ENCODE results near the gene OSMR. TPM values are rescaled to one million over a fixed set of nuclear protein-coding genes. Genes with fewer than 3 reads are reported as not detected.

Gene OSMR
- total and polyA plus RNA-seq, 9 of the 15 experiments (the other 6 are each of a cell fraction or from before 2014, with no cell fraction given) = 0.18 to 1.7 (median 0.94) TPM

DNA sequence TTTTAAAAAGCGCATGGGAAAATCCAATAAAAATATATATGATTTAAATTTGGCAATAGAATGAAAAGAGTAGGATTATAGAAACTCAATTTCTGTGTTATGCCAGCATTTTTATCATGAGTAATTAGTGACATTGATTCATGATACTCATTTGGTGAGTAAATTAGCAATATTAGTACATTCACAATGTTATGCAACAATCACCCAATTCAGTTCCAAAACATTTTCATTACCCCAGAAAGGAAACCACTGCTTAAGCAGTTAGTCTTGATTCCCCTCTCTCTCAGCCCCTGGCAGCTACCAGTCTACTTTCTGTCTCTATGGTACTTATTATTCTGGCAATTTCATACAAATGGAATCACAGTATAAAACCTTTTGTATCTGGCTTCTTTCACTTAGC, 27.0 kb downstream of the OSMR start:
- intact Hi-C loops (cut with micrococcal nuclease) = no loop called here
- BruUV-seq (replicated peaks) = no TSS peak
- Histone ChIP-seq H3K4me3 (no peak overlapping the region), H3K36me3 (ENCODE audit: control insufficient read depth, insufficient read depth, low read length) (no peaks in the 10 kb centered on the region), H3K27ac (ENCODE audit: extremely low read depth, low read depth, low read length) (no peak overlapping the region), H3K79me2 (ENCODE audit: control insufficient read depth, insufficient read depth, low read length) (no peaks in the 10 kb centered on the region), H3K9ac (ENCODE audit: insufficient read depth in 1 of 2, low read depth in 2 of 2, low read length in 2 of 2) (no peak overlapping the region), H3K9me1 (ENCODE audit: control insufficient read depth, insufficient read depth, low read length) (no peaks in the 10 kb centered on the region), H3K4me1 (replicated peaks in 1 of 2; ENCODE audit: control insufficient read depth in 2 of 2, insufficient read depth in 2 of 2, low read length in 2 of 2) (peaks cover 0 to 4% of the 10 kb centered on the region in 2 experiments; a peak in 2 of 5 replicates), H3K9me3 (replicated peaks; ENCODE audit: control insufficient read depth, insufficient read depth, low read depth, low read length) (no peaks in the 10 kb centered on the region), H2AFZ (ENCODE audit: low read depth, low read length) (no peak overlapping the region), H3K27me3 (ENCODE audit: control insufficient read depth in 2 of 2, insufficient read depth in 2 of 2, low read length in 2 of 2) (peaks cover 0 to 1% of the 10 kb centered on the region in 2 experiments; a peak in 2 of 5 replicates), H3K4me2 (ENCODE audit: insufficient read depth, low read length) (no peak overlapping the region), H4K20me1 (replicated peaks; ENCODE audit: control insufficient read depth, insufficient read depth, low read length) (no peaks in the 10 kb centered on the region)
- no peak for TF ChIP-seq SAFB (IDR thresholded peaks at IDR 0.05; ENCODE audit: borderline replicate concordance, low read depth, low read length)
- ChIA-PET CTCF (ENCODE audit: low intra/inter-chr PET ratio) (no interaction called here), POLR2A (no interaction called here)
- in situ Hi-C loops (cut with MboI) = no loop called here
- ATAC-seq (no peak), DNase-seq (ENCODE audit: extremely low read depth in 1 of 4, low spot score in 3 of 4) (no peak), FAIRE-seq (no peak)
- WGBS (ENCODE audit: insufficient coverage, low coverage, missing lambda C conversion rate) = 13% methylated on average over 1 of the region's 1 CpG

GRCh38 chr5:38874948-38875456, 29.2 kb downstream of the OSMR start:
- peaks cover 0 to 4% of the 10 kb centered on the region in 2 experiments; a peak in 2 of 5 replicates for H3K4me1 ChIP-seq (replicated peaks in 1 of 2; ENCODE audit: control insufficient read depth in 2 of 2, insufficient read depth in 2 of 2, low read length in 2 of 2)
- no peak overlapping the region for H3K9ac ChIP-seq (ENCODE audit: insufficient read depth in 1 of 2, low read depth in 2 of 2, low read length in 2 of 2)
- no peak overlapping the region for H3K4me3 ChIP-seq
- H3K4me2 ChIP-seq (ENCODE audit: insufficient read depth, low read length) = no peak overlapping the region
- no peaks in the 10 kb centered on the region for H4K20me1 ChIP-seq (replicated peaks; ENCODE audit: control insufficient read depth, insufficient read depth, low read length)
- ChIA-PET POLR2A (interaction anchor here (0.7 kb wide), 1 partner anchor 375 kb away, joined by 3 read pairs; no protein-coding TSS in a partner anchor), CTCF (ENCODE audit: low intra/inter-chr PET ratio) (no interaction called here)
- no TSS peak for BruUV-seq (replicated peaks)
- ATAC-seq (no peak), FAIRE-seq (no peak), DNase-seq (ENCODE audit: extremely low read depth in 1 of 4, low spot score in 3 of 4) (no peak)
- 1% methylated on average over 5 of the region's 5 CpGs for WGBS (ENCODE audit: insufficient coverage, low coverage, missing lambda C conversion rate)
- H3K9me3 ChIP-seq (replicated peaks; ENCODE audit: control insufficient read depth, insufficient read depth, low read depth, low read length) = no peaks in the 10 kb centered on the region
- H3K9me1 ChIP-seq (ENCODE audit: control insufficient read depth, insufficient read depth, low read length) = no peaks in the 10 kb centered on the region
- H3K27ac ChIP-seq (ENCODE audit: extremely low read depth, low read depth, low read length) = no peak overlapping the region
- H2AFZ ChIP-seq (ENCODE audit: low read depth, low read length) = no peak overlapping the region
- in situ Hi-C loops (cut with MboI) = no loop called here
- TF ChIP-seq GATA2 (CRISPR knock-in tag; IDR thresholded peaks at IDR 0.05) (no peak), ZNF316 (IDR thresholded peaks at IDR 0.05) (peak; percentile 62; the same call in 1 of the 2 replicates), SMAD4 (CRISPR knock-in tag; conservative IDR thresholded peaks at IDR 0.05) (no peak), POLR2A (conservative IDR thresholded peaks at IDR 0.05) (no peak), MAFG (tag; conservative IDR thresholded peaks at IDR 0.05) (peak; percentile 37; the same call in 1 of the 2 replicates), C11orf30 (IDR thresholded peaks at IDR 0.05; ENCODE audit: low read depth) (peak; percentile 36; the same call in 1 of the 2 replicates)
- no peaks in the 10 kb centered on the region for H3K36me3 ChIP-seq (ENCODE audit: control insufficient read depth, insufficient read depth, low read length)
- intact Hi-C loops (cut with micrococcal nuclease) = no loop called here
- H3K27me3 ChIP-seq (ENCODE audit: control insufficient read depth in 2 of 2, insufficient read depth in 2 of 2, low read length in 2 of 2) = peaks cover 0 to 14% of the 10 kb centered on the region in 2 experiments; a peak in 3 of 5 replicates
- H3K79me2 ChIP-seq (ENCODE audit: control insufficient read depth, insufficient read depth, low read length) = no peaks in the 10 kb centered on the region
